ENCODE data around the gene STRN.

The STRN gene

DNA sequence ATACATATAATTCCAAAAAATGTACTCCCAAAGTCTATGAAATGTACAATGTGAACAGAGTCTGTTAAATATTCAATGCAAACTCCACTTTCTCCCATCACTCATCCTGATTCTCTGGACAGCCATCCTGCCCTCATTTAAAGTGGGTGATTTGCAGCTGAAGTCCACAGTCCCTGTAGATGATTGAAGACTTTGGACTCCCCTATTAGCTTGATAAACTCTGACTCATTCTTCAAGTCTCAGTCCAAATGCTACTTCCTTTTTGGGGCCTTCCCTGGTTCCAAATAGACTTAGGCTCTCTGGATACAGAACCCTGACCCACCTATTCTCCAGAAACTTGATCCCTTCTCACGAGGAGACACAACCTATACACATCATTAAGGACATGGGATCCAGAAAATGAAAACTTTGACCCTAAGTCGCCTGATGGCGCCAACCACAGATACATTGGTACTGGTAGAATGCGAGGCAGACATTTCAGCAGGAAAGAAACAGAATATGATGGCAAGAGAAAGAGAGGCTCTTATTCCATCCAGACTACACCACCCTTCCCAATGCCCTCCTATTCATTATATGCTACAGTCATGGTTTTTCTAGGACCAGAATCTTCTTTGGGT lies 147.1 kb downstream of the STRN start:
- DNase-seq (ENCODE audit: low read depth), result no peak
- H3K4me3 ChIP-seq (ENCODE audit: low read depth, low read length), result no peak overlapping the region
- TF ChIP-seq MYC (IDR thresholded peaks at IDR 0.05; ENCODE audit: low read depth, low read length) (no peak), POLR2A (IDR thresholded peaks at IDR 0.05; ENCODE audit: extremely low read depth, insufficient read length) (no peak), CTCF (IDR thresholded peaks at IDR 0.05; ENCODE audit: low read depth, low read length) (no peak)
- TF ChIP-seq, protein P1, sequence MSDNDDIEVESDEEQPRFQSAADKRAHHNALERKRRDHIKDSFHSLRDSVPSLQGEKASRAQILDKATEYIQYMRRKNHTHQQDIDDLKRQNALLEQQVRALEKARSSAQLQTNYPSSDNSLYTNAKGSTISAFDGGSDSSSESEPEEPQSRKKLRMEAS (IDR thresholded peaks at IDR 0.05; ENCODE audit: low read depth, low read length), result no peak

GRCh38 chr2:36818542-36818941 lies 147.8 kb downstream of the STRN start:
- H3K4me3 ChIP-seq (ENCODE audit: low read depth, low read length), result no peak overlapping the region
- TF ChIP-seq CTCF (IDR thresholded peaks at IDR 0.05; ENCODE audit: low read depth, low read length) (no peak), POLR2A (IDR thresholded peaks at IDR 0.05; ENCODE audit: extremely low read depth, insufficient read length) (no peak), MYC (IDR thresholded peaks at IDR 0.05; ENCODE audit: low read depth, low read length) (no peak)
- TF ChIP-seq, protein P1 (IDR thresholded peaks at IDR 0.05; ENCODE audit: low read depth, low read length), result no peak
- no peak for DNase-seq (ENCODE audit: low read depth)

DNA sequence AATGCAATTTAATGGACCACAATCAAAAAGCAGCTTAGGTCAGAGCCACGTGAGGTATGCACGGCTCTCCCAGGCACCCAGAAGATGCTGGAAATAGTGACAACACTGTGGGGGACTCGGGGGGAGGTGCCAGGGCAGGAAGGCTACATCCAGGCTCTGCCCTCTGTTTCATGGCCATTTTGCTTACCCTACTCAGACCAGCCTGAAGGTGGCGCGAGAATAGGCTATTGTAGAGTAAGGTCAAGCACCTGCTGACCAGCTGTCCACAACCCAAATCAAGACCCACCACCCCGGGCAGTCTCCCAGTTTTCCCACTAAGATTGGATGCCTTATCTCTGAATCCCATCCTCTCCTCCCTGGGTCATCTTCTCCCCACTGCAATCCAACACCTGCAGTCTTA lies 154.1 kb downstream of the STRN start:
- DNase-seq (ENCODE audit: low read depth), result peak; percentile 15
- TF ChIP-seq MYC (IDR thresholded peaks at IDR 0.05; ENCODE audit: low read depth, low read length), result no peak
- TF ChIP-seq, protein P1 (IDR thresholded peaks at IDR 0.05; ENCODE audit: low read depth, low read length), result no peak
- TF ChIP-seq POLR2A (IDR thresholded peaks at IDR 0.05; ENCODE audit: extremely low read depth, insufficient read length), result no peak
- TF ChIP-seq CTCF (IDR thresholded peaks at IDR 0.05; ENCODE audit: low read depth, low read length), result no peak

GRCh38 chr2:36811071-36811470 lies 155.3 kb downstream of the STRN start:
- no peak overlapping the region for H3K4me3 ChIP-seq (ENCODE audit: low read depth, low read length)
- no peak for DNase-seq (ENCODE audit: low read depth)
- TF ChIP-seq POLR2A (IDR thresholded peaks at IDR 0.05; ENCODE audit: extremely low read depth, insufficient read length) (no peak), MYC (IDR thresholded peaks at IDR 0.05; ENCODE audit: low read depth, low read length) (no peak), CTCF (IDR thresholded peaks at IDR 0.05; ENCODE audit: low read depth, low read length) (no peak)
- TF ChIP-seq, protein P1 (IDR thresholded peaks at IDR 0.05; ENCODE audit: low read depth, low read length), result no peak

More for the DNA sequence above, 154.1 kb downstream of the STRN start:
- H3K4me3 ChIP-seq (ENCODE audit: low read depth, low read length), result no peak overlapping the region

GRCh38 chr2:36809069-36809445 lies 157.3 kb downstream of the STRN start:
- TF ChIP-seq, protein P1 (IDR thresholded peaks at IDR 0.05; ENCODE audit: low read depth, low read length), result no peak
- TF ChIP-seq CTCF (IDR thresholded peaks at IDR 0.05; ENCODE audit: low read depth, low read length), result no peak
- no peak for TF ChIP-seq MYC (IDR thresholded peaks at IDR 0.05; ENCODE audit: low read depth, low read length)
- no peak for TF ChIP-seq POLR2A (IDR thresholded peaks at IDR 0.05; ENCODE audit: extremely low read depth, insufficient read length)
- H3K4me3 ChIP-seq (ENCODE audit: low read depth, low read length), result no peak overlapping the region
- DNase-seq (ENCODE audit: low read depth), result no peak

Data from NB4 (cell line).